Prostate gland (tissue), 2 donors: ENCODE measurements around the gene EDNRA. TPM values are rescaled to one million over a fixed set of nuclear protein-coding genes. Genes with fewer than 3 reads are reported as not detected.

Source experiments
- DNase-seq: peaks from one replicate; pipeline ENCODE4 v3.0.0-alpha.2; 2019; ENCODE audit warnings: low spot score
- H3K27ac ChIP-seq, 2 donors: fragments of 200-600 bp; sonication (generic); 2 replicates each; pipeline ENCODE4 v1.5.1; 2017 to 2019
- H3K27me3 ChIP-seq: fragments of 200-600 bp; sonication (generic); replicated peaks from 2 replicates; pipeline ENCODE4 v1.5.1; 2019; ENCODE audit not compliant: insufficient read depth
- H3K36me3 ChIP-seq, 2 donors: fragments of 200-600 bp; sonication (generic); 1 replicate in 1 of 2; 2 replicates in 1 of 2; pipeline versions ENCODE4 v1.5.1 to v1.8.1; 2017 to 2019
- H3K4me1 ChIP-seq: fragments of 200-600 bp; sonication (generic); replicated peaks from 2 replicates; pipeline ENCODE4 v1.5.1; 2019
- H3K4me3 ChIP-seq, 2 donors: fragments of 200-600 bp; sonication (generic); 2 replicates each; pipeline ENCODE4 v1.5.1; 2017 to 2019
- H3K9me3 ChIP-seq: fragments of 200-600 bp; sonication (generic); 2 replicates; pipeline ENCODE4 v1.5.1; 2017
- POLR2A ChIP-seq: fragments of 450-650 bp; IDR thresholded peaks from one replicate; pipeline ENCODE4 v1.6.1; 2016; ENCODE audit warnings: antibody characterized with exemption, mild to moderate bottlenecking
- POLR2AphosphoS5 ChIP-seq: sonication (generic); formaldehyde crosslinking; IDR thresholded peaks from one replicate; pipeline ENCODE4 v1.6.1; 2017; ENCODE audit warnings: antibody characterized with exemption
- WGBS: methylation state at CpG from one replicate; pipeline ENCODE4 v1.1.5; 2018; 5-methylcytosine and 5-hydroxymethylcytosine counted together
- intact Hi-C: fragments of 100-400 bp; cut with DNase I; formaldehyde crosslinking; loops from one replicate; pipeline ENCODE4 v1.14.2; 2022
- total RNA-seq, 2 donors: library from RNA; depleted of rRNA; stranded (reverse); fragments of >200 nt; gene quantifications; one replicate each; pipeline ENCODE4 v1.1.0, GENCODE V29; 2016
- TF ChIP-seq, protein P1 (sequence below), 4 experiments: fragments of 200-600 bp in 2 of 4; fragments of 450-650 bp in 2 of 4; sonication (generic) in 2 of 4; IDR thresholded peaks; 1 replicate in 3 of 4; 2 replicates in 1 of 4; pipeline ENCODE4 v1.5.1; 2016 to 2019; ENCODE audit warnings: antibody characterized with exemption in 4 of 4, mild to moderate bottlenecking in 2 of 4, moderate library complexity in 2 of 4

The EDNRA gene
- total RNA-seq, 2 donors from 2014 or later: 17.8 to 27.3 TPM

DNA sequence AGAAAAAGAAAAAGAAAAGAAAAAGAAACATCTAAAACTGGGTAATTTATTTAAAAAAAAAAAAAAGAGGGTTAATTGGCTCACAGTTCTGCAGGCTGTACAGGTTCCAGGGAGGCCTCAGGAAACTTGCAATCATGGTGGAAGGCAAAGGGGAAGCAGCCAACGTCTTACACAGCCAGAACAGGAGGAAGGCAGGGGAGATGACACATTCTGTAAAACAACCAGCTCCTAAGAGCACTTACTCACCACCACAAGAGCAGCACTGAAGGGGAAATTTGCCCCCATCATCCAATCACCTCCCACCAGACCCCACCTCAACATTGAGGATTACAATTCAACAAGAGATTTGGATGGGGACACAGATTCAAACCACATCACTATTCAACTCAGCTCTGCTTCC lies 99.5 kb downstream of the EDNRA start:
- WGBS: 65% methylated on average over 1 of the region's 1 CpG
- Histone ChIP-seq H3K27ac (no peak overlapping the region), H3K36me3 (no peaks in the 10 kb centered on the region), H3K9me3 (no peaks in the 10 kb centered on the region), H3K27me3 (no peaks in the 10 kb centered on the region), H3K4me1 (no peaks in the 10 kb centered on the region), H3K4me3 (no peak overlapping the region)
- DNase-seq: no peak
- TF ChIP-seq, protein P1, sequence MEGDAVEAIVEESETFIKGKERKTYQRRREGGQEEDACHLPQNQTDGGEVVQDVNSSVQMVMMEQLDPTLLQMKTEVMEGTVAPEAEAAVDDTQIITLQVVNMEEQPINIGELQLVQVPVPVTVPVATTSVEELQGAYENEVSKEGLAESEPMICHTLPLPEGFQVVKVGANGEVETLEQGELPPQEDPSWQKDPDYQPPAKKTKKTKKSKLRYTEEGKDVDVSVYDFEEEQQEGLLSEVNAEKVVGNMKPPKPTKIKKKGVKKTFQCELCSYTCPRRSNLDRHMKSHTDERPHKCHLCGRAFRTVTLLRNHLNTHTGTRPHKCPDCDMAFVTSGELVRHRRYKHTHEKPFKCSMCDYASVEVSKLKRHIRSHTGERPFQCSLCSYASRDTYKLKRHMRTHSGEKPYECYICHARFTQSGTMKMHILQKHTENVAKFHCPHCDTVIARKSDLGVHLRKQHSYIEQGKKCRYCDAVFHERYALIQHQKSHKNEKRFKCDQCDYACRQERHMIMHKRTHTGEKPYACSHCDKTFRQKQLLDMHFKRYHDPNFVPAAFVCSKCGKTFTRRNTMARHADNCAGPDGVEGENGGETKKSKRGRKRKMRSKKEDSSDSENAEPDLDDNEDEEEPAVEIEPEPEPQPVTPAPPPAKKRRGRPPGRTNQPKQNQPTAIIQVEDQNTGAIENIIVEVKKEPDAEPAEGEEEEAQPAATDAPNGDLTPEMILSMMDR (IDR thresholded peaks at IDR 0.05): no peak
- TF ChIP-seq POLR2A: no peak
- no peak for TF ChIP-seq POLR2AphosphoS5
- intact Hi-C loops: no loop called here

DNA sequence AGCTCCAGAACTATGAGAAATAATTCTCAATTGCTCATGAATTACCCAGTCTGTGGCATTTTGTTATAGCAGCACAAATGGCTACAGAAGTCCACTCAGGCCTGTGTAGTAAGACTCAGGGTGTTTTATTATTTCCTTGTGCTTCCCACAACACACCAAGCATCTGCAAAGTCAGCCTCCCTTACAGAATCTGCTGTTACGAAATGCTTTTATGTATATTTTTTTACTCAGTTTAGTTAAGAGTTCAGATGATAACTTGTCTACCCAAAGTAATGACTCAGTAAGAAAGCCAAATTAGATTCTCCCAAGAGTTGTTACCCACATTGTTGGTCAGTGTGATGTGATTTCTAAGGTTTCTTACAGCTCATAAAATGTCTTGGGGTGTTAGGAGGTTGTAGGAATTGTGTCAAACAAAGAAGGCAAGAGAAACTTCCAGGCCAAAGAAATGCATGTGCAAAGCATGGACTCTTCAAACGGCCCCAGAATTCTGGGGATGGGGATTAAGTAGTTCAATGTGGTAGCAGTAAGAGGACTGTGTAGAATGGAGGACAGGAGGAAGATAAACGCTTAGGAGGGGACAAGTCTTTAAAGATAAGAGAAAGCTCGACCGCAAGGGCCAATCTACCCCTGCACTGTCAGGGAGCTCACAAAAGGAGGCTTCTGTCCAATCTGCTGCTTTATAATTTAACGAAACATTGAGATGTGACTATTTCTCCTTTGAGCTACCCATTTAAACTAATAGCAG lies 100.9 kb downstream of the EDNRA start:
- H3K27me3 ChIP-seq: no peaks in the 10 kb centered on the region
- TF ChIP-seq, protein P1 (IDR thresholded peaks at IDR 0.05): no peak
- no peak for TF ChIP-seq POLR2AphosphoS5
- TF ChIP-seq POLR2A: no peak
- no peak overlapping the region for H3K4me3 ChIP-seq
- H3K4me1 ChIP-seq: no peaks in the 10 kb centered on the region
- H3K9me3 ChIP-seq: no peaks in the 10 kb centered on the region
- intact Hi-C loops: no loop called here
- no peak for DNase-seq
- WGBS: 91% methylated on average over 6 of the region's 6 CpGs
- H3K36me3 ChIP-seq: no peaks in the 10 kb centered on the region
- no peak overlapping the region for H3K27ac ChIP-seq

DNA sequence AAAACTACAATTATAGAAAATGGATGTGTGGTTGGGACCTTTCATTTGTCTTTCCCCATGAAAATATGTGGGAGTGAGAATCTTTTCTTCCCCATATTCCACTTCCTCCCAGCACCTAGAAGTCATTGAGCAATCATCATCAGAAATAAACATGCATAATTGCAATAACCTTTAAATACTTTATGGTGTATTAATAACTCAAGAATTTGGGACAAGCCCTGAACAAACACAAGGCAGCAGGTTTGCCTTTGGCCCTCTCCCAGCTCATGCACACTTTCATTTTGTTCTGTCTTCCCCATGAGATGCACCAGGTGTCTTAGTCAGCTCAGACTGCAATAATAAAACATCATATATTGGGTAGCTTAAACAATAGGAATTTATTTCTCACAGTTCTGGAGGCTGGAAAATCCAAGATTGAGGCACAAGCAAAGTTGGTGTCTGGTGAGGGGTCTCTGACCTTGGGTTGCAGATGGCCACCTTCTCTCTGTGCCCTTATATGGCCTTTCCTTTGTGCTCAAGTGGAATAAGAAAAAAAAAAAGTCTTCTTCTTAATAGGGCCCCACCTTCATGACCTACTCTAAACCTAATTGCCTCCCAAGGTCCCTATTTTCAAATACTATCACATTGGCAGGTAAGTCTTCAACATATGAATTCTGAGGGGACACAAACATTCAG lies 101.6 kb downstream of the EDNRA start:
- H3K36me3 ChIP-seq: no peaks in the 10 kb centered on the region
- H3K27ac ChIP-seq: no peak overlapping the region
- TF ChIP-seq POLR2A (no peak), POLR2AphosphoS5 (no peak)
- TF ChIP-seq, protein P1 (IDR thresholded peaks at IDR 0.05): no peak
- no peak overlapping the region for H3K4me3 ChIP-seq
- H3K27me3 ChIP-seq: no peaks in the 10 kb centered on the region
- no peaks in the 10 kb centered on the region for H3K4me1 ChIP-seq
- no peak for DNase-seq
- no peaks in the 10 kb centered on the region for H3K9me3 ChIP-seq
- intact Hi-C loops: no loop called here

DNA sequence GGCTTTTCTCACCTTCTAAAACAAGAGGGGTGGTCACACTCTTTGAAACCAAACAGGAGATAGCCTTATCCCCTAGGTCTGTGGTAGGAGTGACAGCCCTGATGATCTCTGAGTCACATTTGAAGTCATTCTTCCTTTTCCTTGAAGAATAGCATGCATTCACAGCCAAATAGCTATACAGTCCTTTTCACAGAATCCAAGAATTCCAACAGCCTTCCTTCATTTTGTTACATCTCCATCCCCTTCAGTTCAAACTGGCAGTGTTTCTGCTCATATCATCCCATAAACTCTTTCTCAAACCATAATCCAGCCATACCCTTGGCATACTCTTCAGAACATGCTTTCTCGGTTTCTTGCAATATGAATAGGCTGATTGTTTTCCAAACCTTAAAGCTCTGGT lies 103.0 kb downstream of the EDNRA start:
- Histone ChIP-seq H3K4me3 (no peak overlapping the region), H3K36me3 (no peaks in the 10 kb centered on the region), H3K27ac (no peak overlapping the region), H3K9me3 (no peaks in the 10 kb centered on the region), H3K27me3 (no peaks in the 10 kb centered on the region), H3K4me1 (no peaks in the 10 kb centered on the region)
- DNase-seq: no peak
- intact Hi-C loops: no loop called here
- TF ChIP-seq, protein P1 (IDR thresholded peaks at IDR 0.05): no peak
- no peak for TF ChIP-seq POLR2A
- no peak for TF ChIP-seq POLR2AphosphoS5
- WGBS: 78% methylated on average over 1 of the region's 1 CpG

DNA sequence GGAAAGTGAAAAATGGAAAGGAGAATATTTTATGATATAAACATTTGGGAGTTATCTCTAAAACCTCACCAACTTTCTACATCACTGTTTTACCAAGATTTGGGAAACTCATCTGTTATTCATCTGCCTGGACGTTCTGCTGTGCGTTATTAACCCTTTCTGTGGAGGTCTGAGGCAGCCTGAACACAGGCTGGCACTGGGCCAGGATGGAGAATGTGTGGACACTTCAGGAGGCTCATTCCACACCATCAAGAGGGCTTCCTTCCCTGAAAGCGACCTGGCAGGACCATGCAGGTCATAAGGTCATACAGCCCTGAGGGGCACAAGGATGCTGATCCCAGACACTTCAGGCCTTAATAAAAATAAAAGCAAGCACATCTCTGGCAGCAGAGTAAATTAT lies 105.1 kb downstream of the EDNRA start:
- intact Hi-C loops: loop anchor here (5.0 kb wide), 1 partner anchor 59 kb away; no protein-coding TSS in a partner anchor
- DNase-seq: no peak
- WGBS: 56% methylated on average over 3 of the region's 3 CpGs

More for the DNA sequence above, 105.1 kb downstream of the EDNRA start:
- Histone ChIP-seq H3K27me3 (no peaks in the 10 kb centered on the region), H3K9me3 (no peaks in the 10 kb centered on the region), H3K4me3 (no peak overlapping the region), H3K36me3 (no peaks in the 10 kb centered on the region), H3K27ac (no peak overlapping the region), H3K4me1 (no peaks in the 10 kb centered on the region)
- TF ChIP-seq POLR2AphosphoS5 (no peak), POLR2A (no peak)
- TF ChIP-seq, protein P1 (IDR thresholded peaks at IDR 0.05): no peak
